CD4-positive, alpha-beta T cell treated with Interleukin-6 at 100 ng/mL for 8 hours (primary cell): ENCODE measurements around the gene IQSEC3.
"Not testable (repeated sequence)": the region's sequence is repeated elsewhere in the genome, so short reads cannot be mapped to it uniquely, and the experiment has no call there.

Experiments used
- DNase-seq: peaks from one replicate; pipeline ENCODE4 v3.0.0-alpha.2; 2020; ENCODE audit warnings: mixed read lengths, low spot score

IQSEC3 gene

DNA sequence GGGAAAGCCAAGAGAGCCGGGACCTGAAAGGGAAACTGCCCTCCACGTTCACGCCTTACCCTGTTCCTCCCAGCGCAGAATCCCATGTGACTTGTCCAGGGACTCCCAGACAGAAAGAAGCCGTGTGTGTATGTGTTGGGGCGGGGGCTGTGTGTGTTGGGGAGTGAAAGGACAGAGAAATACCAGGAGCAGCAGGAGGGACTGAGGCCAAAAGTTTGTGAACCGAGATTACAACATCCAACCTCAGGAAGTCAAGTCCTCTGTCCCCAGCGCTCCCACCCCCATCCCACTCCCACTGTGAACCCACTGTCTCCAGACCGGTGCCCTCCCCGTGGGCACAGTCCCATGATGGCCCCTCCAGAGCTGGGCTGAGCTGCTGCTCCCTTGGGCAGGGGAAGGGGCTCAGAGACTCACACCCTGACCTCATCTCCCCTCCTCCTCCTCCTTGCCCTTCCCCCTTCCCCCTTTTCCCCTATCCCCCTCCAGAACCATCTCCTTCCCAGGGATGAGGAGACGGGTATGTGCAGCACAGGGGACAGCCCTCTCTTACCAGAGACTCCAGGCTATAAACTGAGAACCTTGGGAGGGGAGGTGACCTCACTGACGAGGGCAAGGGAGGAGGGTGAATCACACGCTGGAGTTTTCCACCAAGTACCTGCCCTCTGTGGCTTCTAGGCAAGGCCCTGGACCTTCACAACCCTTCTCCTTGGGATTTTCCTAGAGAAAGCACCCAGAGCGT, 147.6 kb downstream of the IQSEC3 start, which contains the start of gene SLC6A12:
Gene SLC6A12, minus strand, starts transcription at position 155 of the 739 bp plus-strand sequence. CDS start 4,171 bp downstream, outside the sequence.
- DNase-seq: no peak

- no peak for DNase-seq
Observed at GRCh38 chr12:215116-215515, 148.5 kb downstream of the IQSEC3 start.

DNA sequence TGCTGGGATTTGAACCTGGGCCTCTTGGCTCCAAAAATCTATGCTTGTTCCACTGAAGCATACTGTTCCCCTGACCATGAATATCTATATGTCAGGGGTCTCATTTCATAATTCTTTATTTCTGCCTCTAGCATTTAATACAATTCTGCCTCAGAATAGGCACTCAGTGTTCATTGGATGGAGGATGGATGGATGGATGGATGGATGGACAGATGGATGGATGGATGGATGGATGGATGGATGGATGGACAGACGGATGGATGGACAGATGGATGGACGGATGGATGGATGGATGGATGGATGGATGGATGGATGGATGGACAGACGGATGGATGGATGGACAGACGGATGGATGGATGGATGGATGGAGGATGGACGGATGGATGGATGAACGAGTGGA, 150.5 kb downstream of the IQSEC3 start:
- DNase-seq: not testable (repeated sequence)

DNA sequence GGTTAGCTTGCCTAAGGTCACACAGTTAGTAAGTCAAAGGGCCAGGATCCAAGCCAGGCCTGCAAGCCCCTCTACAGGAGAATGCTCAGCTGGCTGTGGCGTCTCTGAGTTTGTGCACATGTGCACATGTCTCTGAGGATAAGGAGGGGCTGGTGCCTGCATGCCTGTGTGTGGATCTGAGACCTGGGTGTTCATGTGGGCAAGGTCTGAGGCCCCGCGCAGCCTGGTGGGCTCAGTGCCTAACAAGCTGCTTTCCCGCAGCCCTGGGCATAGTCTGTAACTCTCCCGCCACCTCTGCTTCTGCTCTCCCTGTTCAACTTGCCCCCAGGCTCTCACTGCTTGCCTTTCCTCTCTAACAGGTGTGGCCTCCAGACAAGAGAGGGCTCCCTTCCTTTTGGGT, 151.7 kb downstream of the IQSEC3 start:
- DNase-seq: no peak

GRCh38 chr12:218728-219590, 152.4 kb downstream of the IQSEC3 start:
- no peak for DNase-seq

DNA sequence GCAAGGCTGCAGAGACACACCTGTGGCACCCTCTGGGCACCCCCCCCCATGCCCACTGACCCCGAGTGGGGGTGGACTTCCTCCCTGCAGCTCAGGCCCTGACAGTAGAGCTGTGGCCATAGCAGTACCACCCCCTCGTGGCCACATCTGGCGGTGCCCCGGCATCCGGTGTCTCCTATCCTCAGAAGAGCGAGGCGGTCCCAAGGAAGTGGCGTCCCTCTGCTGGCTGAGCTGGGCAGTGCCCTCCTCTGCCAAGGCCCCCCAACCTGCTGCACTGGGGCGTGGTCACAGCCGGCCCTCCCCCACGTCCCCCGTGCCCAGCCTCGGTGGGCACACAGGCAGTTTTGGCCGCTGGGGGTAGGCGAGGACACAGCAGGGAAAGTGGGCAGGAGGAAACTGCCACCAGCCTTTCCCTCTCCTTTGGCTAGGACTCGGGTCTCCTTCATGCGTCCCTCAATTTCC, 153.4 kb downstream of the IQSEC3 start:
- DNase-seq: peak; percentile 13

- no peak for DNase-seq
Observed at GRCh38 chr12:220491-220890, 153.9 kb downstream of the IQSEC3 start.

GRCh38 chr12:220946-221550, 154.5 kb downstream of the IQSEC3 start:
- DNase-seq: no peak

GRCh38 chr12:221736-222135, 155.2 kb downstream of the IQSEC3 start:
- no peak for DNase-seq

DNA sequence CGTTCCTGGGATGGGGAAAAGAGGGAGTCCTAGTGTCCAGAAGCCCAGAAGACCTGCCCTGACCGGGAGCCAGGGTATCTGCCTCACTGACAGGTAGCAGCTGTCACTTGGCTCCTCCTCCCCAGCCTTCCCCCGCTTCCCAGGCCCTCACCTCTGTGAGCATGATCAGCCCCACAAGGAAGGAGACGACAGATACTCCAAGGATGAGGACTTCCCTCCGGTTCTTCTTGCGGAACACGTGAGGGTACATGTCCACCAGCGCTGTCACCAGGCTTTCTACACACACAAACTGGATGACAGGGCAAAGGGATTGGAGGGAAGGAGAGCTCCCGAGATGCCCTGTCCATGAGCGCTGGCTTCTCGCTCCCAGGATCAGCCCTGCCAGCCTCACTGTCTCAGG, 157.3 kb downstream of the IQSEC3 start:
- no peak for DNase-seq

GRCh38 chr12:224330-224729, 157.8 kb downstream of the IQSEC3 start:
- no peak for DNase-seq

DNA sequence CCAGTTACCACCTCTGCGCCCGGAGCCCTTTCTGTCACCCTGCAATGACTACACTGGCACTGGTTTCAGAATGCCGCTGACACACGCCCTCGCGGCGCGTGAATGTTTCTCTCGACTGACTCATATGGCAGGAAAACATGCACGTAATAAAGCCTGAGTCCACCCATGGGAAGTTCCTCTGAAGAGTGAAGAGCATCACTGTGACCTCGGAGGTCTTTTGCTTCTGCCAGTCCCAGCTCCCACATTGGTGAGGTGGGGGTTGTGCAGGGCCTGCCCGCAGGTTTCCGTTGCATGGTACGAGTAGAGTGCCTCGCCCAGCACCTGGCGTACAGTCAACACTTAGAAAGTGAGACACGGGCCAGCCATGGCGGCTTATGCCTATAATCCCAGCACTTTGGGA, 158.4 kb downstream of the IQSEC3 start:
- DNase-seq: no peak

DNA sequence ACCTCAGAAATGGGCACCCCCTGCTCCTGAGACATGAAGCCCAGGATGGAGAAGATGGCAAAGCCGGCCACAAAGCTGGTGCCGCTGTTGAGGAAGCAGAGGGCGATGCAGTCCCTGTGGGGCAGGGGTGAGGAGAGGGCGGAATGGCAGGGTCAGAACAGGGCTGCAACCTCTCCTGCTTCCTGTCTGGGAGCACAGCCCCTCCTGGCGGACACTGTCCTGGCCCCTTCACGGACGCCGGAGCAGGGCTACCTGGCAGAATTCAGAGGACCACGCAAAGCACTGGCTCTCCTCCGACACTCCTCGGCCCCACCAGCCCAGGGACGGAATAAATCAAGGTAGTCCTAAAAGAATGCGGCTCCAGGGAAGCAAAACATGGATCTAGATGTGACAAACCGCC, 159.8 kb downstream of the IQSEC3 start:
- DNase-seq: no peak

- DNase-seq: no peak
Observed at GRCh38 chr12:227286-227915, 160.8 kb downstream of the IQSEC3 start.
